ENCODE results near the gene ARHGEF19.

DNA sequence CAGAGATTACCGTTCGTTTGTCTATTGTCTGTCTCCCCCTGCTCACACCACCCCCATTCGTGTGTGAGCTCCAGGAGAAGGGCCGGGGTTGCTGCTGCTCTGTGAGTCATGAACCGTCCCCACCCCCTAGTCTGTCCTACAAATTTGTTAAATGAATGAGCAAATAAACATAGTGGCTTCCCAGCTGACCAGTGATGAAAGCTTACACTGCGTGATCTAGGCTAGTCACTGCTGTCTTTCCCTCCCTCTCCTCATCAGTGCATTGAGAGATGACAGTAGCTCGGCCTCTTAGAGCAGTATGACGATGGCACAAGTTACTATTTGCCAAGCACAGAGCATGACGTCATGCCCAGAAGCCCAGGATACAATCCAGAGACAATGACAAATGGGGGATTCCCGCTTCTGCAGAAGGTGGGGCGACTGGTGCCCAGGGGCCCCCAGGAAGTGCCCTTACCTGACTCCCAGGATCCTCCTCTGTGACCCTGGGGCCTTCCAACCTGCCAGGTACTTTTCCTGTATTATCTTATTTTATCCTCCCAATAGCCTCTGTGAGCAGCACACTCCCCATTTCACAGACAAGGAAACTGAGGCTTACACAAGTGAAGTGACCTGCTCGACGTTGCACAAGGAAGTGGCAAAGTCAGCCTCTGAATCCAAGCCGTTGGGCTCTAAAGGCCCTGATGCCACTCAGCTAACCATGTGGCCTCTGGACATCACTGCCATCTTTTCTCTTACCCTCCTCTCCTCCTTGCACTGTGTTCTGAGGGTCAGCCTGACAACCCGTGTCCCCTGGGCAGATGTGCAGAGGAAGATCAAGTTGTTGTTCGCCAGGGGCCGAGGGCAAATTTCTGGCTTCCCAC lies 48.0 kb downstream of the ARHGEF19 start:
- TF ChIP-seq POLR2AphosphoS5 (IDR thresholded peaks at IDR 0.05; ENCODE audit: low read length) (no peak), RAD51 (IDR thresholded peaks at IDR 0.05) (no peak), BHLHE40 (IDR thresholded peaks at IDR 0.05; ENCODE audit: borderline replicate concordance in 1 of 2, low read depth in 2 of 2, low read length in 1 of 2) (no peak), SIN3A (IDR thresholded peaks at IDR 0.05; ENCODE audit: low read depth, low read length) (no peak), TAF1 (IDR thresholded peaks at IDR 0.05; ENCODE audit: borderline replicate concordance, low read depth, low read length) (no peak), KAT2A (conservative IDR thresholded peaks at IDR 0.05; ENCODE audit: control insufficient read depth, low read depth, low read length) (no peak), SREBF1 (IDR thresholded peaks at IDR 0.05; ENCODE audit: low read length) (no peak), POLR2A (IDR thresholded peaks at IDR 0.05; ENCODE audit: low read depth, low read length) (no peak), YBX1 (IDR thresholded peaks at IDR 0.05) (no peak)
- TF ChIP-seq, protein P1, sequence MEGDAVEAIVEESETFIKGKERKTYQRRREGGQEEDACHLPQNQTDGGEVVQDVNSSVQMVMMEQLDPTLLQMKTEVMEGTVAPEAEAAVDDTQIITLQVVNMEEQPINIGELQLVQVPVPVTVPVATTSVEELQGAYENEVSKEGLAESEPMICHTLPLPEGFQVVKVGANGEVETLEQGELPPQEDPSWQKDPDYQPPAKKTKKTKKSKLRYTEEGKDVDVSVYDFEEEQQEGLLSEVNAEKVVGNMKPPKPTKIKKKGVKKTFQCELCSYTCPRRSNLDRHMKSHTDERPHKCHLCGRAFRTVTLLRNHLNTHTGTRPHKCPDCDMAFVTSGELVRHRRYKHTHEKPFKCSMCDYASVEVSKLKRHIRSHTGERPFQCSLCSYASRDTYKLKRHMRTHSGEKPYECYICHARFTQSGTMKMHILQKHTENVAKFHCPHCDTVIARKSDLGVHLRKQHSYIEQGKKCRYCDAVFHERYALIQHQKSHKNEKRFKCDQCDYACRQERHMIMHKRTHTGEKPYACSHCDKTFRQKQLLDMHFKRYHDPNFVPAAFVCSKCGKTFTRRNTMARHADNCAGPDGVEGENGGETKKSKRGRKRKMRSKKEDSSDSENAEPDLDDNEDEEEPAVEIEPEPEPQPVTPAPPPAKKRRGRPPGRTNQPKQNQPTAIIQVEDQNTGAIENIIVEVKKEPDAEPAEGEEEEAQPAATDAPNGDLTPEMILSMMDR (IDR thresholded peaks at IDR 0.05 in 2 of 3, conservative IDR thresholded peaks at IDR 0.05 in 1 of 3; ENCODE audit: control insufficient read depth in 2 of 3, extremely low read depth in 1 of 3, insufficient read depth in 1 of 3, low read depth in 3 of 3, low read length in 3 of 3), result no peak
- TF ChIP-seq, protein P2, sequence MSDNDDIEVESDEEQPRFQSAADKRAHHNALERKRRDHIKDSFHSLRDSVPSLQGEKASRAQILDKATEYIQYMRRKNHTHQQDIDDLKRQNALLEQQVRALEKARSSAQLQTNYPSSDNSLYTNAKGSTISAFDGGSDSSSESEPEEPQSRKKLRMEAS (IDR thresholded peaks at IDR 0.05; ENCODE audit: low read depth, low read length), result no peak

All from GM12878 (cell line).